Adrenal gland (tissue), 5 donors: ENCODE results near the gene LAD1.

Experiments
- CTCF ChIP-seq, 6 experiments: fragments of 450-650 bp in 4 of 6; fragments of 200-600 bp in 2 of 6; sonication (generic) in 1 of 6; IDR thresholded peaks; 1 replicate in 5 of 6; 2 replicates in 1 of 6; pipeline versions ENCODE4 v1.5.1 to v1.8.0; 2016 to 2021; ENCODE audit warnings: antibody characterized with exemption in 6 of 6, mild to moderate bottlenecking in 2 of 6, moderate library complexity in 1 of 6
- POLR2A ChIP-seq, 2 donors: fragments of 450-650 bp; IDR thresholded peaks; one replicate each; pipeline ENCODE4 v1.6.1; 2017; ENCODE audit warnings: antibody characterized with exemption in 2 of 2, mild to moderate bottlenecking in 2 of 2, moderate library complexity in 1 of 2
- donor health status: DM: no; HTN: no; CAD: no.

- peak in 5 of 6 experiments; percentile 7 to 49 (median 42) for TF ChIP-seq CTCF (IDR thresholded peaks at IDR 0.05)
- TF ChIP-seq POLR2A (IDR thresholded peaks at IDR 0.05) = no peak
These were observed 52.7 kb downstream of the LAD1 start for GRCh38 chr1:201346337-201346939.
